Smooth muscle cell (in vitro differentiated cells): ENCODE results near the gene MCF2. TPM values are rescaled to one million over a fixed set of nuclear protein-coding genes. Genes with fewer than 3 reads are reported as not detected.

ENCODE experiments used
- DNase-seq: peaks from one replicate; lab custom pipeline; 2025; ENCODE audit not compliant: unreplicated experiment; lab: John Stamatoyannopoulos, UW
- H2AFZ ChIP-seq: fragments of 200-600 bp; sonication (generic); 2 replicates; pipeline ENCODE4 v1.6.0; 2016; ENCODE audit warnings: antibody characterized with exemption, low read depth, mild to moderate bottlenecking
- H3F3A ChIP-seq: fragments of 200-600 bp; sonication (generic); 2 replicates; pipeline ENCODE4 v1.6.0; 2017; ENCODE audit warnings: antibody characterized with exemption, low read depth
- H3K27ac ChIP-seq: fragments of 200-600 bp; sonication (generic); 2 replicates; pipeline ENCODE4 v1.5.1; 2016; ENCODE audit warnings: low read depth, mild to moderate bottlenecking
- H3K27me3 ChIP-seq: fragments of 200-600 bp; sonication (generic); 2 replicates; pipeline ENCODE4 v1.6.1; 2016; ENCODE audit warnings: low read depth, mild to moderate bottlenecking
- H3K36me3 ChIP-seq: fragments of 200-600 bp; sonication (generic); 2 replicates; pipeline ENCODE4 v1.5.1; 2016; ENCODE audit warnings: low read depth
- H3K4me1 ChIP-seq: fragments of 200-600 bp; sonication (generic); 2 replicates; pipeline ENCODE4 v1.5.1; 2016; ENCODE audit warnings: low read depth
- H3K4me2 ChIP-seq: fragments of 200-600 bp; sonication (generic); 2 replicates; pipeline ENCODE4 v1.6.0; 2016; ENCODE audit warnings: mild to moderate bottlenecking
- H3K4me3 ChIP-seq: fragments of 200-600 bp; sonication (generic); 2 replicates; pipeline ENCODE4 v1.5.1; 2016; ENCODE audit warnings: mild to moderate bottlenecking
- H3K79me2 ChIP-seq: fragments of 200-600 bp; sonication (generic); 2 replicates; pipeline ENCODE4 v1.6.0; 2016; ENCODE audit warnings: low read depth, mild to moderate bottlenecking
- H3K9ac ChIP-seq: fragments of 200-600 bp; sonication (generic); 2 replicates; pipeline ENCODE4 v1.6.0; 2016; ENCODE audit warnings: low read depth
- H3K9me3 ChIP-seq: fragments of 200-600 bp; sonication (generic); replicated peaks from 2 replicates; pipeline ENCODE4 v1.5.1; 2016; ENCODE audit warnings: low read depth
- H4K20me1 ChIP-seq: fragments of 200-600 bp; sonication (generic); 2 replicates; pipeline ENCODE4 v1.6.0; 2016; ENCODE audit warnings: low read depth
- WGBS: methylation state at CpG from one replicate; pipeline ENCODE4 v1.1.7; 2016; ENCODE audit warnings: low lambda C conversion rate; 5-methylcytosine and 5-hydroxymethylcytosine counted together
- polyA plus RNA-seq: library from polyadenylated mRNA; unstranded; fragments of >200 nt; fragmentation: Nextera tagmentation; extraction: Ambion mirVana; gene quantifications from 2 replicates; pipeline ENCODE4 v1.2.1, GENCODE V29; 2016
- total RNA-seq: library from RNA; depleted of rRNA; stranded (reverse); fragments of >200 nt; gene quantifications from 2 replicates; pipeline ENCODE4 v1.2.3, GENCODE V29; 2014
- TF ChIP-seq, protein P1 (sequence below): fragments of 200-600 bp; sonication (generic); IDR thresholded peaks from 2 replicates; pipeline ENCODE4 v1.5.1; 2017; ENCODE audit warnings: borderline replicate concordance, mild to moderate bottlenecking, antibody characterized with exemption; ENCODE audit not compliant: insufficient read depth, poor library complexity, severe bottlenecking

MCF2 gene
- total and polyA plus RNA-seq, 2 experiments from 2014 or later, result 0.18 TPM; not detected in 1

- H3K36me3 ChIP-seq, result no peaks in the 10 kb centered on the region
- no peak for DNase-seq
- 48% methylated on average over 2 of the region's 2 CpGs for WGBS
Observed at GRCh38 chrX:139739138-139739537, 31.2 kb upstream of the MCF2 start.

DNA sequence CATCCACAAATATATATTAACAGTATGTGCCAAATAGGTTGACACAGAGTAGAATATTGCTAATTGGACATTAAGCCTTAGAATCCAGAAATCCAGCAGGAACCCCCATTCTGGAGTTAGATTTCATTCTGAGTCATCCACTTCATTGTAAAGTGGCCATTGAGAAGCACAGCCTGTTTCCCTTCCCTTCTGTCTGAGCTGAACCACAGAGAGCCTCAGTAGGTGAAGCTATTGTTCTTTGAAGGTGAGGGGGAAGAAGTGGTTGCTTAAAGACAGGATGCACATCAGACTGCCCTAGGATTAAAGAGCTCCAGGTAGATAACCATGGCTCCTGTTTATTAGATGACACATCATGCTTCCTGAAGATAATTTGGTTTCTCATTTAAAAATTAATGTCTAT lies 30.6 kb upstream of the MCF2 start:
- H3K27me3 ChIP-seq, result no peaks in the 10 kb centered on the region
- no peaks in the 10 kb centered on the region for H4K20me1 ChIP-seq
- peak overlapping the region; percentile 40 for H3K27ac ChIP-seq
- H3K9me3 ChIP-seq, result no peaks in the 10 kb centered on the region
- H3K36me3 ChIP-seq, result no peaks in the 10 kb centered on the region
- no peak overlapping the region for H2AFZ ChIP-seq
- DNase-seq, result no peak
- H3K4me3 ChIP-seq, result no peak overlapping the region
- H3K9ac ChIP-seq, result no peak overlapping the region
- H3F3A ChIP-seq, result no peaks in the 10 kb centered on the region
- no peaks in the 10 kb centered on the region for H3K4me1 ChIP-seq
- H3K79me2 ChIP-seq, result no peaks in the 10 kb centered on the region
- H3K4me2 ChIP-seq, result no peak overlapping the region
- TF ChIP-seq, protein P1, sequence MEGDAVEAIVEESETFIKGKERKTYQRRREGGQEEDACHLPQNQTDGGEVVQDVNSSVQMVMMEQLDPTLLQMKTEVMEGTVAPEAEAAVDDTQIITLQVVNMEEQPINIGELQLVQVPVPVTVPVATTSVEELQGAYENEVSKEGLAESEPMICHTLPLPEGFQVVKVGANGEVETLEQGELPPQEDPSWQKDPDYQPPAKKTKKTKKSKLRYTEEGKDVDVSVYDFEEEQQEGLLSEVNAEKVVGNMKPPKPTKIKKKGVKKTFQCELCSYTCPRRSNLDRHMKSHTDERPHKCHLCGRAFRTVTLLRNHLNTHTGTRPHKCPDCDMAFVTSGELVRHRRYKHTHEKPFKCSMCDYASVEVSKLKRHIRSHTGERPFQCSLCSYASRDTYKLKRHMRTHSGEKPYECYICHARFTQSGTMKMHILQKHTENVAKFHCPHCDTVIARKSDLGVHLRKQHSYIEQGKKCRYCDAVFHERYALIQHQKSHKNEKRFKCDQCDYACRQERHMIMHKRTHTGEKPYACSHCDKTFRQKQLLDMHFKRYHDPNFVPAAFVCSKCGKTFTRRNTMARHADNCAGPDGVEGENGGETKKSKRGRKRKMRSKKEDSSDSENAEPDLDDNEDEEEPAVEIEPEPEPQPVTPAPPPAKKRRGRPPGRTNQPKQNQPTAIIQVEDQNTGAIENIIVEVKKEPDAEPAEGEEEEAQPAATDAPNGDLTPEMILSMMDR, result no peak

More at GRCh38 chrX:139739138-139739537, 31.2 kb upstream of the MCF2 start:
- H3K27ac ChIP-seq, result peak overlapping the region; percentile 40
- no peaks in the 10 kb centered on the region for H3K9me3 ChIP-seq
- no peaks in the 10 kb centered on the region for H3K27me3 ChIP-seq
- no peaks in the 10 kb centered on the region for H3K4me1 ChIP-seq
- no peaks in the 10 kb centered on the region for H3F3A ChIP-seq
- H2AFZ ChIP-seq, result no peak overlapping the region
- TF ChIP-seq, protein P1, result no peak
- no peak overlapping the region for H3K4me2 ChIP-seq
- no peak overlapping the region for H3K4me3 ChIP-seq
- H3K79me2 ChIP-seq, result no peaks in the 10 kb centered on the region
- H3K9ac ChIP-seq, result no peak overlapping the region
- H4K20me1 ChIP-seq, result no peaks in the 10 kb centered on the region

DNA sequence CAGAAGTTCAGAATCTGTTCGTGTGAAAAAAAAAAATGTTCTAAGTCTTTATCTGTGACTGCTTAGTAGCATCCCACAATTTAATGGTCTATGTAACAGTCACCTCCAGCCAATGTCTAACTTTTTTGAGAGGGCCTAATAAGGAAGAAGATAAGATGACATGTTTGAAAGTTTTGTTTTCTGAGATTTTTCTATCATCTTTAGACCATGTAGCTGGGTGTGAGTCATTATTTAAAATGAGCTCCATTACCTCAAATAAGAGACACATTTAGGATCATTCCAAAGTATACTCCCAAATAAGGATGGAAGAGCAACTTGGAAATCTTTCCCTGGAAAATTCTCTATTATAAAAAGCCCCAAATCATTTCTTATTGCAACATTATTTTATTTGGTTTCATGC lies 28.2 kb upstream of the MCF2 start:
- H3K27me3 ChIP-seq, result no peaks in the 10 kb centered on the region
- H3K9me3 ChIP-seq, result no peaks in the 10 kb centered on the region
- H3K4me1 ChIP-seq, result no peaks in the 10 kb centered on the region
- H3K36me3 ChIP-seq, result no peaks in the 10 kb centered on the region
- H4K20me1 ChIP-seq, result no peaks in the 10 kb centered on the region
- DNase-seq, result no peak
- H3F3A ChIP-seq, result no peaks in the 10 kb centered on the region
- no peak overlapping the region for H3K4me3 ChIP-seq
- TF ChIP-seq, protein P1, result no peak
- H3K9ac ChIP-seq, result no peak overlapping the region
- H2AFZ ChIP-seq, result no peak overlapping the region
- H3K4me2 ChIP-seq, result no peak overlapping the region
- H3K27ac ChIP-seq, result no peak overlapping the region
- H3K79me2 ChIP-seq, result no peaks in the 10 kb centered on the region
- 70% methylated on average over 1 of the region's 1 CpG for WGBS

DNA sequence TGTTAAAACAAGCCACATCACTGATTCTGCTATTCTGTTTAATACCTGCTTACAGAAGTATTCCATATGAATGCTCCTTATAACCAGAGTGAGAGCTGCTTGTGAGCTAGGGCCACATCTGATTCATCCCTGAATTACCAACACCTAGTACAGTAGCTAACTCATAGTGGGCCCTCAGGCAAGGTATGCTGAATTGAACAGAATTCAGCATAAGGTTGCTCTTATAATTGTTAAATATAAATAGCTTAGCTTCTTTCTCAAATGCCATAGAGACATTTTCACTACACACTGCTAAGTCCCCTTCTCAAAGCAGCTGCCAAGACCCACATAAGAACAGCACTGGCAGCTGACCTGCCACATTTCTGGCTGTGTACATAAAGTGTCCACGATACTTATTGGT lies 27.0 kb upstream of the MCF2 start:
- WGBS, result 76% methylated on average over 1 of the region's 1 CpG
- no peaks in the 10 kb centered on the region for H3K27me3 ChIP-seq
- TF ChIP-seq, protein P1, result no peak
- H3F3A ChIP-seq, result no peaks in the 10 kb centered on the region
- no peaks in the 10 kb centered on the region for H3K79me2 ChIP-seq
- H3K27ac ChIP-seq, result no peak overlapping the region
- H2AFZ ChIP-seq, result no peak overlapping the region
- no peak overlapping the region for H3K4me2 ChIP-seq
- DNase-seq, result no peak
- no peaks in the 10 kb centered on the region for H3K36me3 ChIP-seq
- H3K4me3 ChIP-seq, result no peak overlapping the region
- H3K4me1 ChIP-seq, result no peaks in the 10 kb centered on the region
- H4K20me1 ChIP-seq, result no peaks in the 10 kb centered on the region
- no peak overlapping the region for H3K9ac ChIP-seq
- no peaks in the 10 kb centered on the region for H3K9me3 ChIP-seq
